ENCODE measurements around the gene PSMA1.

GRCh38 chr11:14480716-14481115 is 39.5 kb downstream of the PSMA1 start:
- TF ChIP-seq, protein P1, sequence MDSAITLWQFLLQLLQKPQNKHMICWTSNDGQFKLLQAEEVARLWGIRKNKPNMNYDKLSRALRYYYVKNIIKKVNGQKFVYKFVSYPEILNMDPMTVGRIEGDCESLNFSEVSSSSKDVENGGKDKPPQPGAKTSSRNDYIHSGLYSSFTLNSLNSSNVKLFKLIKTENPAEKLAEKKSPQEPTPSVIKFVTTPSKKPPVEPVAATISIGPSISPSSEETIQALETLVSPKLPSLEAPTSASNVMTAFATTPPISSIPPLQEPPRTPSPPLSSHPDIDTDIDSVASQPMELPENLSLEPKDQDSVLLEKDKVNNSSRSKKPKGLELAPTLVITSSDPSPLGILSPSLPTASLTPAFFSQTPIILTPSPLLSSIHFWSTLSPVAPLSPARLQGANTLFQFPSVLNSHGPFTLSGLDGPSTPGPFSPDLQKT (IDR thresholded peaks at IDR 0.05; ENCODE audit: borderline replicate concordance, low read depth, low read length), result no peak
- TF ChIP-seq OVOL3 (tag by site-specific recombination; IDR thresholded peaks at IDR 0.05) (no peak), ZNF138 (tag by site-specific recombination; IDR thresholded peaks at IDR 0.05; ENCODE audit: borderline replicate concordance) (no peak), REPIN1 (tag by site-specific recombination; IDR thresholded peaks at IDR 0.05; ENCODE audit: low read depth) (no peak), KLF16 (tag by site-specific recombination; IDR thresholded peaks at IDR 0.05) (no peak), ZNF184 (tag by site-specific recombination; IDR thresholded peaks at IDR 0.05) (no peak), ZNF658 (tag by site-specific recombination; IDR thresholded peaks at IDR 0.05) (no peak), REST (tag by site-specific recombination; IDR thresholded peaks at IDR 0.05) (no peak), ZEB2 (tag by site-specific recombination; IDR thresholded peaks at IDR 0.05) (no peak), ZNF202 (tag by site-specific recombination; IDR thresholded peaks at IDR 0.05; ENCODE audit: borderline replicate concordance) (no peak), ZNF324 (tag by site-specific recombination; IDR thresholded peaks at IDR 0.05) (no peak)
- TF ChIP-seq, protein P2, sequence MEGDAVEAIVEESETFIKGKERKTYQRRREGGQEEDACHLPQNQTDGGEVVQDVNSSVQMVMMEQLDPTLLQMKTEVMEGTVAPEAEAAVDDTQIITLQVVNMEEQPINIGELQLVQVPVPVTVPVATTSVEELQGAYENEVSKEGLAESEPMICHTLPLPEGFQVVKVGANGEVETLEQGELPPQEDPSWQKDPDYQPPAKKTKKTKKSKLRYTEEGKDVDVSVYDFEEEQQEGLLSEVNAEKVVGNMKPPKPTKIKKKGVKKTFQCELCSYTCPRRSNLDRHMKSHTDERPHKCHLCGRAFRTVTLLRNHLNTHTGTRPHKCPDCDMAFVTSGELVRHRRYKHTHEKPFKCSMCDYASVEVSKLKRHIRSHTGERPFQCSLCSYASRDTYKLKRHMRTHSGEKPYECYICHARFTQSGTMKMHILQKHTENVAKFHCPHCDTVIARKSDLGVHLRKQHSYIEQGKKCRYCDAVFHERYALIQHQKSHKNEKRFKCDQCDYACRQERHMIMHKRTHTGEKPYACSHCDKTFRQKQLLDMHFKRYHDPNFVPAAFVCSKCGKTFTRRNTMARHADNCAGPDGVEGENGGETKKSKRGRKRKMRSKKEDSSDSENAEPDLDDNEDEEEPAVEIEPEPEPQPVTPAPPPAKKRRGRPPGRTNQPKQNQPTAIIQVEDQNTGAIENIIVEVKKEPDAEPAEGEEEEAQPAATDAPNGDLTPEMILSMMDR (tag by site-specific recombination; IDR thresholded peaks at IDR 0.05), result no peak
- TF ChIP-seq, protein P3, sequence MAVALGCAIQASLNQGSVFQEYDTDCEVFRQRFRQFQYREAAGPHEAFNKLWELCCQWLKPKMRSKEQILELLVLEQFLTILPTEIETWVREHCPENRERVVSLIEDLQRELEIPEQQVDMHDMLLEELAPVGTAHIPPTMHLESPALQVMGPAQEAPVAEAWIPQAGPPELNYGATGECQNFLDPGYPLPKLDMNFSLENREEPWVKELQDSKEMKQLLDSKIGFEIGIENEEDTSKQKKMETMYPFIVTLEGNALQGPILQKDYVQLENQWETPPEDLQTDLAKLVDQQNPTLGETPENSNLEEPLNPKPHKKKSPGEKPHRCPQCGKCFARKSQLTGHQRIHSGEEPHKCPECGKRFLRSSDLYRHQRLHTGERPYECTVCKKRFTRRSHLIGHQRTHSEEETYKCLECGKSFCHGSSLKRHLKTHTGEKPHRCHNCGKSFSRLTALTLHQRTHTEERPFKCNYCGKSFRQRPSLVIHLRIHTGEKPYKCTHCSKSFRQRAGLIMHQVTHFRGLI (tag by site-specific recombination; IDR thresholded peaks at IDR 0.05), result no peak
